OCI-LY7 (cell line): ENCODE results near the gene COL24A1. TPM values are rescaled to one million over a fixed set of nuclear protein-coding genes. Genes with fewer than 3 reads are reported as not detected.

Experiments used
- BruUV-seq: library from RNA; stranded (reverse); fragments of 400-500 nt; replicated peaks from 2 replicates; lab custom pipeline; 2021; lab: Mats Ljungman, UMichigan
- CTCF ChIA-PET: fragments of 300-600 bp; sonication (Branson Sonifier 250); formaldehyde crosslinking; loops from one replicate; lab custom pipeline; 2022; ENCODE audit warnings: antibody characterized with exemption; ENCODE audit not compliant: unreplicated experiment; lab: Charles Lee
- POLR2A ChIA-PET: fragments of 300-600 bp; sonication (Branson Sonifier 250); formaldehyde crosslinking; loops from one replicate; lab custom pipeline; 2022; ENCODE audit warnings: antibody characterized with exemption; lab: Charles Lee
- DNase-seq: peaks from one replicate; pipeline ENCODE4 v3.0.0-alpha.2; 2015; ENCODE audit warnings: low spot score
- H2AFZ ChIP-seq: fragments of 200-600 bp; sonication (generic), shearing (Covaris generic); 2 replicates; pipeline ENCODE4 v1.6.1; 2014; ENCODE audit warnings: mild to moderate bottlenecking, antibody characterized with exemption, low read length, moderate library complexity
- H3K27ac ChIP-seq: fragments of 200-600 bp; sonication (generic); 2 replicates; pipeline ENCODE4 v1.5.1; 2014; ENCODE audit warnings: mixed run types, low read depth, mild to moderate bottlenecking, moderate library complexity, low read length, inconsistent platforms; ENCODE audit not compliant: poor library complexity, severe bottlenecking
- H3K36me3 ChIP-seq: fragments of 200-600 bp; sonication (generic); 2 replicates; pipeline ENCODE4 v1.6.1; 2014; ENCODE audit warnings: mild to moderate bottlenecking, antibody characterized with exemption, low read length, moderate library complexity, mixed read lengths; ENCODE audit not compliant: insufficient read depth
- H3K4me1 ChIP-seq: fragments of 200-600 bp; sonication (generic); 2 replicates; pipeline ENCODE4 v1.5.1; 2014; ENCODE audit warnings: mild to moderate bottlenecking, low read length; ENCODE audit not compliant: insufficient read depth, poor library complexity, severe bottlenecking
- H3K4me2 ChIP-seq: fragments of 200-600 bp; sonication (generic); 2 replicates; pipeline ENCODE4 v1.6.1; 2014; ENCODE audit warnings: mild to moderate bottlenecking, low read length
- H3K4me3 ChIP-seq: fragments of 200-600 bp; sonication (generic); 2 replicates; pipeline ENCODE4 v1.5.1; 2014; ENCODE audit warnings: mild to moderate bottlenecking, low read depth, low read length; ENCODE audit not compliant: poor library complexity, severe bottlenecking
- H3K79me2 ChIP-seq: fragments of 200-600 bp; sonication (generic); 2 replicates; pipeline ENCODE4 v1.6.1; 2016; ENCODE audit warnings: low read depth, mild to moderate bottlenecking, low read length, moderate library complexity, mixed read lengths; ENCODE audit not compliant: insufficient read depth
- H3K9me2 ChIP-seq: fragments of 200-600 bp; sonication (generic); 2 replicates; pipeline ENCODE4 v1.6.1; 2016; ENCODE audit warnings: mild to moderate bottlenecking, low read length, mixed read lengths; ENCODE audit not compliant: insufficient read depth
- H3K9me3 ChIP-seq: fragments of 200-600 bp; sonication (generic); 2 replicates; pipeline ENCODE4 v1.6.1; 2014; ENCODE audit warnings: mild to moderate bottlenecking, mixed run types, low read length, mixed read lengths
- H4K20me1 ChIP-seq: fragments of 200-600 bp; sonication (generic); 2 replicates; pipeline ENCODE4 v1.6.1; 2014; ENCODE audit warnings: mild to moderate bottlenecking, antibody characterized with exemption, low read length, moderate library complexity, mixed read lengths; ENCODE audit not compliant: insufficient read depth
- CTCF ChIP-seq: fragments of 200-600 bp; sonication (generic); conservative IDR thresholded peaks from 2 replicates; pipeline ENCODE4 v1.5.1; 2014; ENCODE audit warnings: mild to moderate bottlenecking, antibody characterized with exemption, low read length, moderate library complexity, mixed read lengths
- EZH2phosphoT487 ChIP-seq: fragments of 200-600 bp; sonication (generic); IDR thresholded peaks from 2 replicates; pipeline ENCODE4 v1.6.1; 2018; ENCODE audit warnings: low read depth, borderline replicate concordance, mild to moderate bottlenecking, mixed run types, antibody characterized with exemption, low read length, moderate library complexity, mixed read lengths
- intact Hi-C: fragments of 100-400 bp; cut with micrococcal nuclease; formaldehyde crosslinking; loops from one replicate; pipeline ENCODE4 v1.10.0; 2022; ENCODE audit not compliant: unreplicated experiment
- total RNA-seq, 2 experiments: library from RNA; depleted of rRNA in 1 of 2; stranded (reverse); fragments of >200 nt in 1 of 2; shearing (Covaris generic) in 1 of 2; gene quantifications; 2 replicates each; pipeline ENCODE4 v1.2.3, GENCODE V29; 2014 to 2022

The COL24A1 gene
- total RNA-seq, 2 experiments from 2014 or later: 0.06 to 0.23 TPM

GRCh38 chr1:86062453-86062852, 94.1 kb downstream of the COL24A1 start:
- Histone ChIP-seq H2AFZ (no peak overlapping the region), H3K9me3 (no peaks in the 10 kb centered on the region), H3K4me1 (no peaks in the 10 kb centered on the region), H4K20me1 (no peaks in the 10 kb centered on the region), H3K36me3 (no peaks in the 10 kb centered on the region), H3K79me2 (no peaks in the 10 kb centered on the region), H3K27ac (no peak overlapping the region), H3K4me2 (no peak overlapping the region), H3K9me2 (no peaks in the 10 kb centered on the region), H3K4me3 (no peak overlapping the region)
- no TSS peak for BruUV-seq
- ChIA-PET POLR2A (interaction anchor here (0.6 kb wide), 2 partner anchors 108 to 308 kb away, joined by 3 read pairs; no protein-coding TSS in a partner anchor), CTCF (no interaction called here)
- DNase-seq: no peak
- no peak for TF ChIP-seq CTCF
- TF ChIP-seq EZH2phosphoT487: no peak
- intact Hi-C loops: no loop called here

GRCh38 chr1:86061551-86061990, 95.0 kb downstream of the COL24A1 start:
- BruUV-seq: no TSS peak
- H3K27ac ChIP-seq: no peak overlapping the region
- ChIA-PET POLR2A (interaction anchor here (0.7 kb wide), 1 partner anchor 16 kb away, joined by 3 read pairs; no protein-coding TSS in a partner anchor), CTCF (no interaction called here)
- no peaks in the 10 kb centered on the region for H3K36me3 ChIP-seq
- TF ChIP-seq EZH2phosphoT487 (no peak), CTCF (no peak)
- H3K4me3 ChIP-seq: no peak overlapping the region
- no peaks in the 10 kb centered on the region for H3K9me3 ChIP-seq
- no peaks in the 10 kb centered on the region for H4K20me1 ChIP-seq
- no peak for DNase-seq
- no peaks in the 10 kb centered on the region for H3K9me2 ChIP-seq
- H3K79me2 ChIP-seq: no peaks in the 10 kb centered on the region
- no peaks in the 10 kb centered on the region for H3K4me1 ChIP-seq
- no peak overlapping the region for H3K4me2 ChIP-seq
- no peak overlapping the region for H2AFZ ChIP-seq
- intact Hi-C loops: no loop called here

- intact Hi-C loops: no loop called here
- Histone ChIP-seq H4K20me1 (no peaks in the 10 kb centered on the region), H3K9me3 (no peaks in the 10 kb centered on the region), H3K4me2 (no peak overlapping the region), H3K27ac (no peak overlapping the region), H3K36me3 (no peaks in the 10 kb centered on the region), H3K4me3 (no peak overlapping the region), H3K9me2 (no peaks in the 10 kb centered on the region), H3K4me1 (no peaks in the 10 kb centered on the region), H3K79me2 (no peaks in the 10 kb centered on the region), H2AFZ (no peak overlapping the region)
- BruUV-seq: no TSS peak
- POLR2A ChIA-PET: no interaction called here
- DNase-seq: no peak
- TF ChIP-seq CTCF: no peak
- no peak for TF ChIP-seq EZH2phosphoT487
- CTCF ChIA-PET: no interaction called here
These were observed 102.2 kb downstream of the COL24A1 start for GRCh38 chr1:86054396-86054795.
